ENCODE results near the gene DNTT. TPM values are rescaled to one million over a fixed set of nuclear protein-coding genes. Genes with fewer than 3 reads are reported as not detected.

The DNTT gene
- polyA plus RNA-seq, 2 of the 4 experiments (the other 2 are of a cell fraction), result not detected

DNA sequence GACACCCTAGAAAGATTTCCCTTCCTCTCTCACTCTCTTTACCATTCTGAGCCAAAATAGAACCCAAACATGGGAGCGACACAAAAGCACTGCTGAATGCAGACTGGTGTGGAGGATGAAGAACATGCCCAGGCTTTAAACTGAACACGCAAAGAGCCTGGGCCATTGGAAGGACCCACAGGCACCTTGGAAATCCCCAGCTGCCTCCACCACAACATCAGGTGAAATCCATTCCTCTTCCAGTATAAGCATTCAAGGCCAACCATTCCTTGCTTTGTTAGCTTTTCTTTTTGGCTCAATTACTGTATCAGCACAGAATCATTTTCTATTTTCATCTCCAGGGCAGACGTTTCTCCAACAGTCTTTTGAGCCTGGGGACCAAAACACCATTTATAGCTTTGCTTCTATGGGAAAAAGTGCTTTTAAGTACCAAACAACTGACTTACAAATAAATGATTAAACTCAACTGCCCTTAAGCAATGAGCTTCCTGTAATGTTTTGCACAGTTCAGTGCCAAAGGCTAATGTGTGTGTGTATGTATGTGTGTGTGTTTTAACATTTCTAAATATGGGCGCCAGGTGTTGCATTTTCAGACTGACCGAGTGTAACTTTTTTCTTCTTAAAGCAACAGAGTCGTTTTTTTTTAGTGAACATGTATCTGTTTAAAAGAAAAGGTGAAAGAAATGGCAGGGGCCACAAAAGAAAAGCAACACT lies 16.7 kb upstream of the DNTT start:
- Histone ChIP-seq H3K4me3 (no peak overlapping the region), H3K9me3 (no peaks in the 10 kb centered on the region), H3K4me1 (peaks cover 12% of the 10 kb centered on the region), H3K27ac (no peak overlapping the region), H3K4me2 (peak overlapping the region; percentile 55)
- ATAC-seq (peak; percentile 13 to 30; a peak in 2 of 6 replicates), FAIRE-seq (no peak), DNase-seq (ENCODE audit: low read depth in 1 of 2, low spot score in 1 of 2) (peak in 1 of 2 experiments; percentile 31)
- POLR2A ChIA-PET, result no interaction called here
- CTCF ChIA-PET, result interaction anchor here (1.1 to 3.1 kb wide), 6 partner anchors 47 to 594 kb away, joined by 3 to 15 read pairs (median 4); partner anchors contain the start of gene TCTN3
- 18% methylated on average over 6 of the region's 6 CpGs for WGBS (ENCODE audit: missing lambda C conversion rate)
- TF ChIP-seq NPAS2 (CRISPR knock-in tag; IDR thresholded peaks at IDR 0.05; ENCODE audit: borderline replicate concordance), result no peak
- no peak for TF ChIP-seq CHD4 (IDR thresholded peaks at IDR 0.05; ENCODE audit: borderline replicate concordance)
- TF ChIP-seq MYC (IDR thresholded peaks at IDR 0.05; ENCODE audit: borderline replicate concordance, low read length), result no peak
- TF ChIP-seq HOXB5 (CRISPR knock-in tag; IDR thresholded peaks at IDR 0.05), result no peak
- TF ChIP-seq EHMT2 (IDR thresholded peaks at IDR 0.05; ENCODE audit: low read depth), result no peak
- no peak for TF ChIP-seq ZNF302 (CRISPR knock-in tag; IDR thresholded peaks at IDR 0.05)
- TF ChIP-seq NFE2L2 (conservative IDR thresholded peaks at IDR 0.05; ENCODE audit: low read length), result no peak
- TF ChIP-seq FOSL2 (IDR thresholded peaks at IDR 0.05), result no peak
- TF ChIP-seq FOSL2 (CRISPR knock-in tag; IDR thresholded peaks at IDR 0.05), result no peak
- TF ChIP-seq RFX5 (IDR thresholded peaks at IDR 0.05), result no peak
- no peak for TF ChIP-seq PBX3 (IDR thresholded peaks at IDR 0.05)
- TF ChIP-seq RNF2 (IDR thresholded peaks at IDR 0.05; ENCODE audit: borderline replicate concordance, low read depth), result no peak
- no peak for TF ChIP-seq EP300 (IDR thresholded peaks at IDR 0.05)

GRCh38 chr10:96288151-96288621 lies 16.0 kb upstream of the DNTT start:
- TF ChIP-seq RFX5 (IDR thresholded peaks at IDR 0.05) (no peak), FOSL2 (IDR thresholded peaks at IDR 0.05) (no peak), FOSL2 (CRISPR knock-in tag; IDR thresholded peaks at IDR 0.05) (no peak), HOXB13 (CRISPR knock-in tag; IDR thresholded peaks at IDR 0.05; ENCODE audit: low read depth) (no peak), SREBF2 (IDR thresholded peaks at IDR 0.05) (no peak), TP53 (CRISPR knock-in tag; IDR thresholded peaks at IDR 0.05) (no peak), CTCF (IDR thresholded peaks at IDR 0.05) (no peak), NFE2L2 (conservative IDR thresholded peaks at IDR 0.05; ENCODE audit: low read length) (no peak), EHF (CRISPR knock-in tag; IDR thresholded peaks at IDR 0.05) (no peak), E2F6 (IDR thresholded peaks at IDR 0.05; ENCODE audit: borderline replicate concordance, low read depth) (no peak), CBX2 (IDR thresholded peaks at IDR 0.05; ENCODE audit: borderline replicate concordance, low read depth) (no peak), SMC3 (IDR thresholded peaks at IDR 0.05) (no peak), RARB (CRISPR knock-in tag; IDR thresholded peaks at IDR 0.05) (no peak), CBX8 (IDR thresholded peaks at IDR 0.05) (no peak)
- TF ChIP-seq, protein P1, sequence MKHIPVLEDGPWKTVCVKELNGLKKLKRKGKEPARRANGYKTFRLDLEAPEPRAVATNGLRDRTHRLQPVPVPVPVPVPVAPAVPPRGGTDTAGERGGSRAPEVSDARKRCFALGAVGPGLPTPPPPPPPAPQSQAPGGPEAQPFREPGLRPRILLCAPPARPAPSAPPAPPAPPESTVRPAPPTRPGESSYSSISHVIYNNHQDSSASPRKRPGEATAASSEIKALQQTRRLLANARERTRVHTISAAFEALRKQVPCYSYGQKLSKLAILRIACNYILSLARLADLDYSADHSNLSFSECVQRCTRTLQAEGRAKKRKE (CRISPR knock-in tag; IDR thresholded peaks at IDR 0.05; ENCODE audit: low read depth), result no peak
- no peak overlapping the region for H3K4me3 ChIP-seq
- ATAC-seq (no peak), DNase-seq (ENCODE audit: low read depth in 1 of 2, low spot score in 1 of 2) (no peak), FAIRE-seq (no peak)
- no peak overlapping the region for H3K27ac ChIP-seq
- H3K4me1 ChIP-seq, result peaks cover 12% of the 10 kb centered on the region
- WGBS (ENCODE audit: missing lambda C conversion rate), result 36% methylated on average over 5 of the region's 5 CpGs
- POLR2A ChIA-PET, result no interaction called here
- no peaks in the 10 kb centered on the region for H3K9me3 ChIP-seq
- CTCF ChIA-PET, result interaction anchor here (1.1 to 3.1 kb wide), 6 partner anchors 47 to 594 kb away, joined by 3 to 15 read pairs (median 4); partner anchors contain the start of gene TCTN3
- H3K4me2 ChIP-seq, result peak overlapping the region; percentile 55; the same call in 2 of the 3 replicates

All from A549 (cell line).